NCI-H146 treated with DMSO at 0.1 percent for 48 hours (cell line): ENCODE data around the gene MRC1.

Experiments
- DNase-seq: peaks from one replicate; lab custom pipeline; 2025; ENCODE audit not compliant: unreplicated experiment; lab: John Stamatoyannopoulos, UW

The MRC1 gene

GRCh38 chr10:17808971-17809841 lies at the start of gene MRC1:
Gene MRC1 (plus strand): TSS chr10:17809348. CDS start chr10:17809466, 118 bp downstream.
- no peak for DNase-seq

GRCh38 chr10:17764142-17764541 lies 45.0 kb upstream of the MRC1 start:
- DNase-seq, result no peak

- no peak for DNase-seq
These were observed 43.5 kb upstream of the MRC1 start for GRCh38 chr10:17765602-17766001.

- no peak for DNase-seq
These were observed 42.4 kb upstream of the MRC1 start for GRCh38 chr10:17766731-17767130.

GRCh38 chr10:17768496-17768895 lies 40.7 kb upstream of the MRC1 start:
- no peak for DNase-seq

GRCh38 chr10:17768957-17769356 lies 40.2 kb upstream of the MRC1 start:
- no peak for DNase-seq

- DNase-seq, result no peak
These were observed 38.1 kb upstream of the MRC1 start for GRCh38 chr10:17771017-17771416.

- DNase-seq, result no peak
These were observed 29.4 kb upstream of the MRC1 start for GRCh38 chr10:17779784-17780183.

GRCh38 chr10:17780727-17781126 lies 28.4 kb upstream of the MRC1 start:
- DNase-seq, result no peak

GRCh38 chr10:17781856-17782255 lies 27.3 kb upstream of the MRC1 start:
- DNase-seq, result no peak

GRCh38 chr10:17782921-17783665 lies 26.1 kb upstream of the MRC1 start:
- DNase-seq, result no peak

GRCh38 chr10:17783751-17784150 lies 25.4 kb upstream of the MRC1 start:
- no peak for DNase-seq

GRCh38 chr10:17784688-17785087 lies 24.5 kb upstream of the MRC1 start:
- no peak for DNase-seq

- no peak for DNase-seq
These were observed 23.7 kb upstream of the MRC1 start for GRCh38 chr10:17785276-17785930.

GRCh38 chr10:17787087-17787961 lies 21.8 kb upstream of the MRC1 start:
- DNase-seq, result no peak

- DNase-seq, result no peak
These were observed 20.5 kb upstream of the MRC1 start for GRCh38 chr10:17788646-17789045.

- DNase-seq, result no peak
These were observed 19.8 kb upstream of the MRC1 start for GRCh38 chr10:17789396-17789795.

GRCh38 chr10:17790651-17791050 lies 18.5 kb upstream of the MRC1 start:
- no peak for DNase-seq

- no peak for DNase-seq
These were observed 16.2 kb upstream of the MRC1 start for GRCh38 chr10:17792991-17793390.

GRCh38 chr10:17793823-17794644 lies 15.1 kb upstream of the MRC1 start:
- DNase-seq, result no peak
